Measurements from ENCODE around the gene ACTN1.

The ACTN1 gene

GRCh38 chr14:68970038-68970612 lies 9.0 kb downstream of the ACTN1 start:
- in situ Hi-C loops (cut with MboI; ENCODE audit: low sequenced_read_pairs) = no loop called here

- in situ Hi-C loops (cut with MboI; ENCODE audit: low sequenced_read_pairs) = no loop called here
Measured at GRCh38 chr14:68969278-68970033, 9.6 kb downstream of the ACTN1 start.

GRCh38 chr14:68968721-68969120 lies 10.4 kb downstream of the ACTN1 start:
- in situ Hi-C loops (cut with MboI; ENCODE audit: low sequenced_read_pairs) = no loop called here

GRCh38 chr14:68968051-68968450 lies 11.1 kb downstream of the ACTN1 start:
- in situ Hi-C loops (cut with MboI; ENCODE audit: low sequenced_read_pairs) = no loop called here

- in situ Hi-C loops (cut with MboI; ENCODE audit: low sequenced_read_pairs) = no loop called here
Measured at GRCh38 chr14:68967459-68967940, 11.6 kb downstream of the ACTN1 start.

GRCh38 chr14:68966872-68967301 lies 12.2 kb downstream of the ACTN1 start:
- in situ Hi-C loops (cut with MboI; ENCODE audit: low sequenced_read_pairs) = no loop called here

GRCh38 chr14:68965261-68965761 lies 13.8 kb downstream of the ACTN1 start:
- in situ Hi-C loops (cut with MboI; ENCODE audit: low sequenced_read_pairs) = no loop called here

GRCh38 chr14:68964300-68965093 lies 14.6 kb downstream of the ACTN1 start:
- in situ Hi-C loops (cut with MboI; ENCODE audit: low sequenced_read_pairs) = no loop called here

- in situ Hi-C loops (cut with MboI; ENCODE audit: low sequenced_read_pairs) = no loop called here
Measured at GRCh38 chr14:68962681-68963080, 16.4 kb downstream of the ACTN1 start.

GRCh38 chr14:68961781-68962584 lies 17.1 kb downstream of the ACTN1 start:
- in situ Hi-C loops (cut with MboI; ENCODE audit: low sequenced_read_pairs) = no loop called here

GRCh38 chr14:68961361-68961760 lies 17.7 kb downstream of the ACTN1 start:
- in situ Hi-C loops (cut with MboI; ENCODE audit: low sequenced_read_pairs) = no loop called here

GRCh38 chr14:68960123-68960522 lies 19.0 kb downstream of the ACTN1 start:
- in situ Hi-C loops (cut with MboI; ENCODE audit: low sequenced_read_pairs) = no loop called here

GRCh38 chr14:68959035-68959434 lies 20.1 kb downstream of the ACTN1 start:
- in situ Hi-C loops (cut with MboI; ENCODE audit: low sequenced_read_pairs) = no loop called here

- in situ Hi-C loops (cut with MboI; ENCODE audit: low sequenced_read_pairs) = no loop called here
Measured at GRCh38 chr14:68958553-68958952, 20.5 kb downstream of the ACTN1 start.

GRCh38 chr14:68957775-68958174 lies 21.3 kb downstream of the ACTN1 start:
- in situ Hi-C loops (cut with MboI; ENCODE audit: low sequenced_read_pairs) = no loop called here

GRCh38 chr14:68956724-68957123 lies 22.4 kb downstream of the ACTN1 start:
- in situ Hi-C loops (cut with MboI; ENCODE audit: low sequenced_read_pairs) = no loop called here

GRCh38 chr14:68955851-68956179 lies 23.3 kb downstream of the ACTN1 start:
- in situ Hi-C loops (cut with MboI; ENCODE audit: low sequenced_read_pairs) = no loop called here

GRCh38 chr14:68955164-68955850 lies 23.8 kb downstream of the ACTN1 start:
- in situ Hi-C loops (cut with MboI; ENCODE audit: low sequenced_read_pairs) = no loop called here

- in situ Hi-C loops (cut with MboI; ENCODE audit: low sequenced_read_pairs) = no loop called here
Measured at GRCh38 chr14:68953196-68953555, 25.9 kb downstream of the ACTN1 start.

GRCh38 chr14:68952531-68953195 lies 26.4 kb downstream of the ACTN1 start:
- in situ Hi-C loops (cut with MboI; ENCODE audit: low sequenced_read_pairs) = no loop called here

All from HL-60/S4 (cell line).